ENCODE results near the gene DECR2.

DECR2 gene

DNA sequence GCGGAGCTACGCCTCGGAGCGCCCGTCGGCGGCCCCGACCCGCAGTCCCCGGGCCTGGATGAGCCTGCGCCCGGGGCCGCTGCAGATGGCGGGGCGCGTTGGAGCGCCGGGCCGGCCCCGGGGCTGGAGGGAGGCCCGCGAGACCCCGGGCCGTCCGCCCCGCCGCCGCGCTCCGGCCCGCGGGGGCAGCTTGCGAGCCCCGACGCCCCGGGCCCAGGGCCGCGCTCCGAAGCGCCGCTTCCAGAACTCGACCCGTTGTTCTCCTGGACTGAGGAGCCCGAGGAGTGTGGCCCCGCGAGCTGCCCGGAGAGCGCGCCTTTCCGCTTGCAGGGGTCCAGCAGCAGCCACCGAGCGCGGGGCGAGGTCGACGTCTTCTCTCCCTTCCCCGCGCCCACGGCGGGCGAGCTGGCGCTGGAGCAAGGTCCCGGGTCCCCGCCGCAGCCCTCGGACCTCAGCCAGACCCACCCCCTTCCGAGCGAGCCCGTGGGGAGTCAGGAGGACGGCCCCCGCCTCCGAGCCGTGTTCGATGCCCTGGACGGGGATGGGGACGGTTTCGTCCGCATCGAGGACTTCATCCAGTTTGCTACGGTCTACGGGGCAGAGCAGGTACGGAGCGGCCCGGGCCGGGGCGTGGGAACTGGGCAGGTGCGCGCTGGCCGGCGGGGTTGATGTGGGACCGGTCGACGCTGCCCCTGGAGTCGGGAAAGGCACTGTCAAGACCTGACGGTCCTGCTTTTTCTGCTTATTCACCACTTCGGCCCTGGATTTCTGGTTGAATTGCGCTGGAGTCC, 24.6 kb downstream of the DECR2 start:
- peak overlapping the region; percentile 100 for H3K4me2 ChIP-seq (ENCODE audit: insufficient read depth, low read length)
- H3K27me3 ChIP-seq (ENCODE audit: insufficient read depth, low read length, poor library complexity): no peaks in the 10 kb centered on the region
- TF ChIP-seq EZH2 (IDR thresholded peaks at IDR 0.05; ENCODE audit: borderline replicate concordance, low read depth, low read length, severe bottlenecking): no peak
- H3K4me3 ChIP-seq (ENCODE audit: low read depth in 1 of 2, low read length in 2 of 2): peak overlapping the region; percentile 80 to 96
- peak; percentile 22 for DNase-seq
- H3K9me3 ChIP-seq (ENCODE audit: insufficient read depth, low read length, severe bottlenecking): no peaks in the 10 kb centered on the region
- H3K4me1 ChIP-seq (ENCODE audit: insufficient read depth, low read length): peaks cover 59% of the 10 kb centered on the region
- peak; percentile 2; the same call in 1 of the 3 replicates for ATAC-seq (ENCODE audit: insufficient read depth, low read depth)
- H3K36me3 ChIP-seq (ENCODE audit: insufficient read depth, low read length): peaks cover 19% of the 10 kb centered on the region; the same call in 1 of the 2 replicates
- H3K79me2 ChIP-seq (ENCODE audit: insufficient read depth, low read length): peaks cover 55% of the 10 kb centered on the region
- peak overlapping the region; percentile 57; the same call in 1 of the 2 replicates for H3K27ac ChIP-seq (ENCODE audit: low read length)
- H4K20me1 ChIP-seq (ENCODE audit: insufficient read depth, low read length): peaks cover 37% of the 10 kb centered on the region
- H2AFZ ChIP-seq (ENCODE audit: low read depth, low read length): peak overlapping the region; percentile 63
- H3K9ac ChIP-seq (ENCODE audit: low read depth, low read length): peak overlapping the region; percentile 88

DNA sequence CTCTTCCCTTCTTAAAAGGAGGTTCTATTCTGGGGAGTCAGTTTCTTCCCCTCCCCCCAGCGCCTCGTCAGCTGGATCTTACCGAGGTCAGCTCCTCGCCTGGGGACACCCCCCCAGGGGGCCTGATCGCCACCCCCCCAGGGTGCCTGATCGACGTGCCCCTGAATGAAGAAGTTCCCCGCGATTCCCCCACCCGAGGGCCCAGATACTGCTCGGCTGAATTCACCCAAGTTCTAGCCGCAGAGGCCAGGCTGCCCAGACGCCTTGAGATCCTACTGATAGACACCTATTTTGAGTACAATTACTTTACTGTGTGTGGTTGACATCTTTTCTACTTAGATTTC, 25.2 kb downstream of the DECR2 start:
- Histone ChIP-seq H3K27me3 (ENCODE audit: insufficient read depth, low read length, poor library complexity) (no peaks in the 10 kb centered on the region), H3K79me2 (ENCODE audit: insufficient read depth, low read length) (peaks cover 60% of the 10 kb centered on the region), H3K27ac (ENCODE audit: low read length) (peak overlapping the region; percentile 57; the same call in 1 of the 2 replicates), H3K4me3 (ENCODE audit: low read depth in 1 of 2, low read length in 2 of 2) (peak overlapping the region; percentile 80 to 96), H3K9ac (ENCODE audit: low read depth, low read length) (peak overlapping the region; percentile 88), H3K4me2 (ENCODE audit: insufficient read depth, low read length) (peak overlapping the region; percentile 100), H2AFZ (ENCODE audit: low read depth, low read length) (no peak overlapping the region), H3K9me3 (ENCODE audit: insufficient read depth, low read length, severe bottlenecking) (no peaks in the 10 kb centered on the region), H3K4me1 (ENCODE audit: insufficient read depth, low read length) (peaks cover 59% of the 10 kb centered on the region), H3K36me3 (ENCODE audit: insufficient read depth, low read length) (peaks cover 19% of the 10 kb centered on the region; the same call in 1 of the 2 replicates), H4K20me1 (ENCODE audit: insufficient read depth, low read length) (peaks cover 37% of the 10 kb centered on the region)
- no peak for DNase-seq
- TF ChIP-seq, protein P1, sequence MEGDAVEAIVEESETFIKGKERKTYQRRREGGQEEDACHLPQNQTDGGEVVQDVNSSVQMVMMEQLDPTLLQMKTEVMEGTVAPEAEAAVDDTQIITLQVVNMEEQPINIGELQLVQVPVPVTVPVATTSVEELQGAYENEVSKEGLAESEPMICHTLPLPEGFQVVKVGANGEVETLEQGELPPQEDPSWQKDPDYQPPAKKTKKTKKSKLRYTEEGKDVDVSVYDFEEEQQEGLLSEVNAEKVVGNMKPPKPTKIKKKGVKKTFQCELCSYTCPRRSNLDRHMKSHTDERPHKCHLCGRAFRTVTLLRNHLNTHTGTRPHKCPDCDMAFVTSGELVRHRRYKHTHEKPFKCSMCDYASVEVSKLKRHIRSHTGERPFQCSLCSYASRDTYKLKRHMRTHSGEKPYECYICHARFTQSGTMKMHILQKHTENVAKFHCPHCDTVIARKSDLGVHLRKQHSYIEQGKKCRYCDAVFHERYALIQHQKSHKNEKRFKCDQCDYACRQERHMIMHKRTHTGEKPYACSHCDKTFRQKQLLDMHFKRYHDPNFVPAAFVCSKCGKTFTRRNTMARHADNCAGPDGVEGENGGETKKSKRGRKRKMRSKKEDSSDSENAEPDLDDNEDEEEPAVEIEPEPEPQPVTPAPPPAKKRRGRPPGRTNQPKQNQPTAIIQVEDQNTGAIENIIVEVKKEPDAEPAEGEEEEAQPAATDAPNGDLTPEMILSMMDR (IDR thresholded peaks at IDR 0.05; ENCODE audit: borderline replicate concordance, extremely low read depth, low read length, poor library complexity, severe bottlenecking): no peak
- TF ChIP-seq EZH2 (IDR thresholded peaks at IDR 0.05; ENCODE audit: borderline replicate concordance, low read depth, low read length, severe bottlenecking): no peak
- ATAC-seq (ENCODE audit: insufficient read depth, low read depth): no peak

DNA sequence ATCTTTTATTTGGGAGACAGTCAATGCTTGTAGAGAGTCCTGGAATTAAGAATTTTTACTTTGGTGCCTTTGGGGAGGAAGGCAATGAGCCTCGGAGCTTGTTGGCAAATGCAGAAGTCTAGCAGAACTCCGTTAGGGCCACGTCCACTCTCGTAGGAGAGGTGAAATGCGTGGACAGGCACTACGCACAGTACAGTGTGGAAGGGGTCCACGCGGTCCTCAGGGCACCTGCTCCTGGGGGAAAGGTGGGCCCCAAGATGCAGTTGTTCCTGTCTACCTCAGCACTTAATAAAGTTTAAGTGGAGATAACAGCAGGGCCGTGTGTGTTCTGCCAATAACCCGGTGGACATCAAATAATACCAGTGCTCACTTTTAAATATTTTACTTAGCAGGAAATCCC, 25.6 kb downstream of the DECR2 start:
- Histone ChIP-seq H3K27ac (ENCODE audit: low read length) (no peak overlapping the region; the same call in 1 of the 2 replicates), H3K4me2 (ENCODE audit: insufficient read depth, low read length) (peak overlapping the region; percentile 100), H3K9me3 (ENCODE audit: insufficient read depth, low read length, severe bottlenecking) (no peaks in the 10 kb centered on the region), H3K36me3 (ENCODE audit: insufficient read depth, low read length) (peaks cover 19% of the 10 kb centered on the region; the same call in 1 of the 2 replicates), H3K27me3 (ENCODE audit: insufficient read depth, low read length, poor library complexity) (no peaks in the 10 kb centered on the region), H3K9ac (ENCODE audit: low read depth, low read length) (peak overlapping the region; percentile 88), H2AFZ (ENCODE audit: low read depth, low read length) (no peak overlapping the region), H3K4me1 (ENCODE audit: insufficient read depth, low read length) (peaks cover 59% of the 10 kb centered on the region), H4K20me1 (ENCODE audit: insufficient read depth, low read length) (peaks cover 37% of the 10 kb centered on the region), H3K4me3 (ENCODE audit: low read depth in 1 of 2, low read length in 2 of 2) (peak overlapping the region; percentile 80 to 96; a peak in 3 of 4 replicates), H3K79me2 (ENCODE audit: insufficient read depth, low read length) (peaks cover 62% of the 10 kb centered on the region)
- no peak for ATAC-seq (ENCODE audit: insufficient read depth, low read depth)
- TF ChIP-seq, protein P1 (IDR thresholded peaks at IDR 0.05; ENCODE audit: borderline replicate concordance, extremely low read depth, low read length, poor library complexity, severe bottlenecking): no peak
- TF ChIP-seq EZH2 (IDR thresholded peaks at IDR 0.05; ENCODE audit: borderline replicate concordance, low read depth, low read length, severe bottlenecking): no peak
- DNase-seq: no peak

DNA sequence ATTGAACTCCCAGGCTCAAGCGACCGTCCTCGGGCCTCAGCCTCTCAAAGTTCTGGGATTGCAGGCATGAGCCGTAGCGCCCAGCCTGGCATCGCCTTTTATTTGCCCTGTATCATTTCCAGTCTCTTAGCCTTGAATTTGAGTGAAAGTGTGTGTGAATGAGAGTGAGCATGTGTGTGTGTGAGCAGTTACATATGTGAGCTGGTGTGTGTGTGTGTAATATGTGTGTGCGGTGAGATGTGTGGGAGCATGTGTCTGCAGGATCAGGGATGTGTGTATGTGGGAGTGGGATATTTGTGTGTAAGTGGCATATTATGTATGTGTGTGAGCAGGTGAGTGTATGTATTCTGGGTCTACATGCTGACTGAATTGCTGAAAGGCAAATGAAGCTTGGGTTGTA, 29.2 kb downstream of the DECR2 start:
- TF ChIP-seq, protein P1 (IDR thresholded peaks at IDR 0.05; ENCODE audit: borderline replicate concordance, extremely low read depth, low read length, poor library complexity, severe bottlenecking): no peak
- no peak for TF ChIP-seq EZH2 (IDR thresholded peaks at IDR 0.05; ENCODE audit: borderline replicate concordance, low read depth, low read length, severe bottlenecking)
- ATAC-seq (ENCODE audit: insufficient read depth, low read depth) (no peak), DNase-seq (no peak)
- Histone ChIP-seq H3K4me1 (ENCODE audit: insufficient read depth, low read length) (peaks cover 44% of the 10 kb centered on the region), H3K79me2 (ENCODE audit: insufficient read depth, low read length) (peaks cover 94% of the 10 kb centered on the region), H3K27ac (ENCODE audit: low read length) (no peak overlapping the region), H3K4me3 (ENCODE audit: low read depth in 1 of 2, low read length in 2 of 2) (no peak overlapping the region), H3K9me3 (ENCODE audit: insufficient read depth, low read length, severe bottlenecking) (no peaks in the 10 kb centered on the region), H3K4me2 (ENCODE audit: insufficient read depth, low read length) (peak overlapping the region; percentile 11; the same call in 1 of the 2 replicates), H3K27me3 (ENCODE audit: insufficient read depth, low read length, poor library complexity) (no peaks in the 10 kb centered on the region), H2AFZ (ENCODE audit: low read depth, low read length) (no peak overlapping the region), H3K9ac (ENCODE audit: low read depth, low read length) (no peak overlapping the region), H4K20me1 (ENCODE audit: insufficient read depth, low read length) (peaks cover 37% of the 10 kb centered on the region), H3K36me3 (ENCODE audit: insufficient read depth, low read length) (peaks cover 33% of the 10 kb centered on the region)
